Adrenal gland (tissue), 12 donors: ENCODE measurements around the gene IFT88. TPM values are rescaled to one million over a fixed set of nuclear protein-coding genes. Genes with fewer than 3 reads are reported as not detected.

Experiments used
- DNase-seq, 7 donors: peaks; one replicate each; pipeline ENCODE4 v3.0.0-alpha.2; 2019 to 2020
- H3K27ac ChIP-seq, 5 donors: fragments of 200-600 bp; sonication (generic) in 4 of 5; 1 replicate in 3 of 5; 2 replicates in 2 of 5; pipeline versions ENCODE4 v1.5.1 to v1.8.0; 2016 to 2020; ENCODE audit warnings: mild to moderate bottlenecking in 1 of 5
- H3K27me3 ChIP-seq: fragments of 200-600 bp; 2 replicates; pipeline ENCODE4 v1.8.0; 2021
- H3K36me3 ChIP-seq, 2 donors: fragments of 200-600 bp; replicated peaks in 1 of 2; 1 replicate in 1 of 2; 2 replicates in 1 of 2; pipeline versions ENCODE4 v1.5.1 to v1.8.0; 2018 to 2022
- H3K4me1 ChIP-seq, 2 donors: fragments of 200-600 bp; replicated peaks in 1 of 2; 1 replicate in 1 of 2; 2 replicates in 1 of 2; pipeline versions ENCODE4 v1.5.1 to v1.8.0; 2018 to 2021
- H3K4me3 ChIP-seq, 4 donors: fragments of 200-600 bp; sonication (generic) in 3 of 4; one replicate each; pipeline ENCODE4 v1.5.1; 2016 to 2018
- H3K9me3 ChIP-seq, 3 donors: fragments of 200-600 bp; sonication (generic) in 1 of 3; replicated peaks in 1 of 3; 1 replicate in 2 of 3; 2 replicates in 1 of 3; pipeline versions ENCODE4 v1.5.1 to v1.8.0; 2016 to 2021
- POLR2A ChIP-seq, 2 donors: fragments of 450-650 bp; IDR thresholded peaks; one replicate each; pipeline ENCODE4 v1.6.1; 2017; ENCODE audit warnings: antibody characterized with exemption in 2 of 2, mild to moderate bottlenecking in 2 of 2, moderate library complexity in 1 of 2
- WGBS, 4 donors: extraction: QIAGEN DNeasy Blood & Tissue Kit in 2 of 4; methylation state at CpG; one replicate each; pipeline versions ENCODE4 v1.1.5 to v1.1.7; 2013 to 2017; 5-methylcytosine and 5-hydroxymethylcytosine counted together
- intact Hi-C, 2 donors: fragments of 100-400 bp; cut with DNase I; formaldehyde crosslinking; loops; one replicate each; pipeline versions ENCODE4 v1.14.1 to v1.15.0; 2022 to 2023
- polyA plus RNA-seq, 3 donors: library from polyadenylated mRNA; stranded (reverse); fragments of 200-250 nt in 2 of 3; fragments of 350-450 nt in 1 of 3; fragmentation: Illumina TruSeq in 1 of 3; extraction: RNeasy Lipid Tissue Mini Kit (QIAGEN cat#74804) in 1 of 3; gene quantifications; one replicate each; pipeline ENCODE4 v1.2.3, GENCODE V29; 2013 to 2014
- total RNA-seq, 9 donors: library from RNA; depleted of rRNA in 4 of 9; stranded (reverse); fragments of >200 nt in 4 of 9; fragments of 120-200 nt in 1 of 9; fragmentation: NEBNext Ultra II Directional in 1 of 9; extraction: Animal tissue kit (Norgen Biotek cat#: 25700) in 1 of 9; gene quantifications; one replicate each; pipeline versions ENCODE4 v1.1.0 to v1.2.4, GENCODE V29; 2013 to 2023
- TF ChIP-seq, protein P1 (sequence below), 6 experiments: fragments of 450-650 bp in 4 of 6; fragments of 200-600 bp in 2 of 6; sonication (generic) in 1 of 6; IDR thresholded peaks; 1 replicate in 5 of 6; 2 replicates in 1 of 6; pipeline versions ENCODE4 v1.5.1 to v1.8.0; 2016 to 2021; ENCODE audit warnings: antibody characterized with exemption in 6 of 6, mild to moderate bottlenecking in 2 of 6, moderate library complexity in 1 of 6
- donor health status: healthy with polysubstance abuse.
- donor health status: Bipolar disorder and iron deficiency.
- donor health status: DM: yes; HTN: yes; CAD: no.
- donor health status: DM: no; HTN: no; CAD: no.
- donor health status: DM: no; HTN: no; CAD: no.
- donor health status: DM: yes; HTN: yes; CAD: no.

The IFT88 gene
- total and polyA plus RNA-seq, 12 donors = 7.0 to 22.9 (median 15.2) TPM

DNA sequence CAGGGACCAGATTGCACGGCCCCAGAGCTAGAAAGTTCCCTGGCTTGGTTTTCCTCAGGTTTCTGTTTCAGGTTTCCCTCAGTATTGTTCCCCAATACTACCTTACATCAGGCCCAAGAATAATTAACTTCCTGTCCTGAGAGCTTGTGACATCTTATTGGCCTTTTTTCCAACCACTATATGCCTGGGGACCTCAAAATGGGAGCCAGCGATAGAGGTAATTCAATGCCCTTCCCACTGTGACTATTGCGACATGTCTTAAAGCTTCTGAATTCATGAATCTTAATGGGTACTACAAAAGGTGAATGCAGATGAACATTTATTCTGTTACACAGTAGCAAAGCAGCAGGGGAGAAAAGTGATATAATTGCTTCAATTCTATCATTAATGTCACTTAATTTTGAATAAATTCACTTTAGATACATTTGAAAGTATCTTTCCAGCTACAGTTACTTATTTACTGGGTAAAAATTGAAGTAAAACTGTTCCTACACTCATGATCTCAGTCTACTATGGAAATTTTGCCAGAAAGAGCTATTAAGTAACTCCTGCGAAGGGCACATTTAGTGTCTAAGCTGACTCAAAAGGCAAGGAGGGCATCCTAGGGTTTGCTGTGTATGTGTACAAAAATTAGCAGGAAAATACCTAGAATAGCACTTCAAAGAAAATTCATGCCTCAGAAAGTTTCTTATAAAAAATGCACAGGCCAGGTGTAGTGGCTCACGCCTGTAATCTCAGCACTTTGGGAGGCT, 45.4 kb upstream of the IFT88 start:
- 84 to 92% (median 87%) methylated on average over 5 of the region's 5 CpGs for WGBS, 4 donors

DNA sequence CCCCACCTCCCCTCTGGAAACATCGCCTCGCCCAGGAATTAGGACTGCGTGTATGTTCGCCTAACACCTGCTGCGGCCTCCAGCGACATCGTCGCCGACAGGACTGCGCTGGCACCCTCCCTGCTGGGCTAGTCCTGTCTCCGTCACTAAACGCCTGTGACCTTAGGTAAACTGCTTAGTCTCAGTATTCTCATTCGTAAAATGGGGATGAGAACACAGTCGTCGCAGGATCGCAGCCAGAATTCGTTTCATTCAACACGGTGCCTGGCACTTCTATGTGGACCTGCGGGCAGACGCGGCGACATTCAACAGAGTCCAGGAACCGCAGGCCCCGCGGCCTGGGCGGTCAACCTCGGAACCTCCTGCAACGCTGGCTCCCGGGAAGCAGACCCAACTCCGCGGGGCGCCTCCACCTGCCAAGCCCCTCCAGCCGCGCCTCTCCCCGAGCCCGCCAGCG, 41.8 kb upstream of the IFT88 start:
- WGBS, 4 donors = 0 to 2% (median 1%) methylated on average over 4 to 37 of the region's 37 CpGs
- Histone ChIP-seq H3K9me3 (no peaks in the 10 kb centered on the region), H3K36me3 (no peaks in the 10 kb centered on the region), H3K27me3 (no peaks in the 10 kb centered on the region), H3K27ac (peak overlapping the region in 4 of 5 donors; percentile 82 to 97 (median 88)), H3K4me3 (peak overlapping the region; percentile 72 to 95 (median 82)), H3K4me1 (peaks cover 0 to 6% of the 10 kb centered on the region in 2 donors)
- TF ChIP-seq, protein P1, sequence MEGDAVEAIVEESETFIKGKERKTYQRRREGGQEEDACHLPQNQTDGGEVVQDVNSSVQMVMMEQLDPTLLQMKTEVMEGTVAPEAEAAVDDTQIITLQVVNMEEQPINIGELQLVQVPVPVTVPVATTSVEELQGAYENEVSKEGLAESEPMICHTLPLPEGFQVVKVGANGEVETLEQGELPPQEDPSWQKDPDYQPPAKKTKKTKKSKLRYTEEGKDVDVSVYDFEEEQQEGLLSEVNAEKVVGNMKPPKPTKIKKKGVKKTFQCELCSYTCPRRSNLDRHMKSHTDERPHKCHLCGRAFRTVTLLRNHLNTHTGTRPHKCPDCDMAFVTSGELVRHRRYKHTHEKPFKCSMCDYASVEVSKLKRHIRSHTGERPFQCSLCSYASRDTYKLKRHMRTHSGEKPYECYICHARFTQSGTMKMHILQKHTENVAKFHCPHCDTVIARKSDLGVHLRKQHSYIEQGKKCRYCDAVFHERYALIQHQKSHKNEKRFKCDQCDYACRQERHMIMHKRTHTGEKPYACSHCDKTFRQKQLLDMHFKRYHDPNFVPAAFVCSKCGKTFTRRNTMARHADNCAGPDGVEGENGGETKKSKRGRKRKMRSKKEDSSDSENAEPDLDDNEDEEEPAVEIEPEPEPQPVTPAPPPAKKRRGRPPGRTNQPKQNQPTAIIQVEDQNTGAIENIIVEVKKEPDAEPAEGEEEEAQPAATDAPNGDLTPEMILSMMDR (IDR thresholded peaks at IDR 0.05) = no peak
- TF ChIP-seq POLR2A (IDR thresholded peaks at IDR 0.05) = no peak
- intact Hi-C loops = no loop called here
- peak; percentile 22 to 69 (median 43) for DNase-seq

More for the DNA sequence above, 45.4 kb upstream of the IFT88 start:
- H3K4me1 ChIP-seq = peaks cover 0 to 2% of the 10 kb centered on the region in 2 donors
- H3K9me3 ChIP-seq = no peaks in the 10 kb centered on the region
- no peaks in the 10 kb centered on the region for H3K27me3 ChIP-seq
- H3K36me3 ChIP-seq = no peaks in the 10 kb centered on the region
- no peak overlapping the region for H3K27ac ChIP-seq
- intact Hi-C loops = no loop called here
- TF ChIP-seq POLR2A (IDR thresholded peaks at IDR 0.05) = no peak
- TF ChIP-seq, protein P1 (IDR thresholded peaks at IDR 0.05) = no peak
- no peak overlapping the region for H3K4me3 ChIP-seq
- DNase-seq = peak in 1 of 7 donors; percentile 6

DNA sequence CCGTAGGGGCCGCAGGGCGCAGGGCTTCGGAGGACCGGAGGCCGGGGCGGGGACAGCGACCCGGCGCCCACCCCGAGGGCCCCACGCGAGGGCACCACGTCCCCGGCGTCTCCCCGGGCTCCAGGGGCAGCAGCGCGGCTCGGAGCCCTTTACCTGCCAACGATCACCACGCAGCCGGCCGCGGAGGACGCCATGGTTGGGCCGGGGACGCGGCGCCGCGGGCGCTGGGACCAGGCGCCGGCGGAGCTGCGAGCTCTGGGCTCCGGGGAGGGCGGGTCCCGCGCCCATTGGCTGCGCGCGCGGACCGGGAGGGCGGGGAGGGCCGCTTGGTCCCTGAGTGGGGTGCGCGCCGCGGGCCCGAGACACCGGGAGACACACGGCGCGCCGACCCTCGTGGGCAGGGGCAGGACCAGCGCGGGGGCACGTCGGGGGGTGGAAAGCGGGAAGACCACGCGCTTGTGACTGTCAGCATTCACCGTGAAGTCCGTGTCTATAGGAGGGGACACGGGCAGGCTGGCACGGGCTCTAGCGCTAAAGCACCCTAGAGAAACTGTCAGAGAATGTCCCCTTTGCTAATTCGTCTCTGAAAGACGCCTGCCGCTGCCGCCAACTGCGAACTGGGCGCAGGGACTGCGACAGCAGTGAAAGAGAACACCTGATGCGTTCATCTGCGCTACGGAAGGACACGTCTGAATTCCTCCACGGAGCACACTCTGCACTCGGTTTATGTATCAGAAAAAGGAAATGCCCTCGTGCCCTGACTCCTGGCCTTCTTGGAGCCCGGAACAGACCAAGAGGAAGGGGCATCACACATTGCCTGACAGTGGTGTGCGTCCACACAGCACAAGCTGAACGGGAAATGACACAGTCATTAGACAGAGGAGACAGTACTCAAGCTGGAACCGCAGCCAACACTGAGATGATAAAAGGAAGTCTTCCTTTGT, 41.1 kb upstream of the IFT88 start, which contains the start of gene CRYL1:
CRYL1 (minus strand) TSS at position 257 of the 944 bp plus-strand sequence; CDS start at position 194, 63 bp downstream.
- peak; percentile 72 to 88 (median 79) for DNase-seq
- TF ChIP-seq, protein P1 (IDR thresholded peaks at IDR 0.05) = no peak
- TF ChIP-seq POLR2A (IDR thresholded peaks at IDR 0.05) = peak; percentile 33 to 60
- intact Hi-C loops = no loop called here
- no peaks in the 10 kb centered on the region for H3K36me3 ChIP-seq
- H3K9me3 ChIP-seq = no peaks in the 10 kb centered on the region
- H3K4me1 ChIP-seq = peaks cover 0 to 6% of the 10 kb centered on the region in 2 donors
- WGBS, 4 donors = 0% methylated on average over 10 to 89 of the region's 89 CpGs
- peak within 1 kb of the TSS; percentile 49 to 97 (median 83) for H3K27ac ChIP-seq
- no peaks in the 10 kb centered on the region for H3K27me3 ChIP-seq
- H3K4me3 ChIP-seq = peak within 1 kb of the TSS; percentile 72 to 95 (median 82)

DNA sequence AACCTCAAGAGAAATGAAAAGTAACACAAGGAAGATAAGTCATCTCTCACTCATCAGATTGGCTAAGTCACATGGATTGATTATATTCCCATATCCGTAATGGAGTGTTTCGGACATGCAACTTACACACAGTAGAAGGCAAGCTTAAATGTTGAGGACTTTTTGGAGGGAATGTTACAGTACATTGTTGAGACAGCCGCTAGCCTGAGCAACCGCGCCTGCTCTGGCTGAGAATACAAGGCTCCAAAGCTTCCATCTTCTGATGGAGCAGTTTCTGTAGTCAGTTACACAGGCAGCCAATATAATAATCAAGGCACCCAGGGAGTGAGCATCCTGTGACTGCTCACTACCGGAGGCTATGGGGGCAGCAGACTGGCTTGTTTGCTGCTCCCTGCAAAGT, 40.3 kb upstream of the IFT88 start:
- no peak for TF ChIP-seq POLR2A (IDR thresholded peaks at IDR 0.05)
- TF ChIP-seq, protein P1 (IDR thresholded peaks at IDR 0.05) = no peak
- WGBS, 4 donors = 24 to 54% (median 47%) methylated on average over 3 to 6 of the region's 6 CpGs
- peak overlapping the region; percentile 4 to 97 (median 60) for H3K27ac ChIP-seq
- H3K9me3 ChIP-seq = no peaks in the 10 kb centered on the region
- peaks cover 0 to 6% of the 10 kb centered on the region in 2 donors for H3K4me1 ChIP-seq
- intact Hi-C loops = no loop called here
- no peaks in the 10 kb centered on the region for H3K27me3 ChIP-seq
- H3K36me3 ChIP-seq = no peaks in the 10 kb centered on the region
- peak overlapping the region in 1 of 4 donors; percentile 95 for H3K4me3 ChIP-seq
- DNase-seq = peak in 1 of 7 donors; percentile 52
